Measurements from ENCODE around the gene PPP1R14B. TPM values are rescaled to one million over a fixed set of nuclear protein-coding genes. Genes with fewer than 3 reads are reported as not detected.
"Not testable (repeated sequence)": the region's sequence is repeated elsewhere in the genome, so short reads cannot be mapped to it uniquely, and the experiment has no call there.

The PPP1R14B gene
- total RNA-seq, 4 donors from 2014 or later = 127 to 220 (median 158) TPM

- H3K27ac ChIP-seq = no peak overlapping the region
- DNase-seq (ENCODE audit: low spot score in 2 of 2) = no peak
- no peak overlapping the region for H3K4me3 ChIP-seq
- TF ChIP-seq CTCF (IDR thresholded peaks at IDR 0.05) = no peak
- TF ChIP-seq EP300 (IDR thresholded peaks at IDR 0.05) = no peak
- no peak for TF ChIP-seq POLR2AphosphoS5 (IDR thresholded peaks at IDR 0.05)
- no peak for TF ChIP-seq POLR2A (IDR thresholded peaks at IDR 0.05)
- WGBS = 86% methylated on average over 7 of the region's 8 CpGs
- no peaks in the 10 kb centered on the region for H3K9me3 ChIP-seq
- no peaks in the 10 kb centered on the region for H3K27me3 ChIP-seq
- H3K36me3 ChIP-seq = peaks cover 6% of the 10 kb centered on the region
- H3K4me1 ChIP-seq = peaks cover 57% of the 10 kb centered on the region
These were observed 3.0 kb upstream of the PPP1R14B start for GRCh38 chr11:64249563-64250414.

GRCh38 chr11:64249038-64249437, 2.3 kb upstream of the PPP1R14B start:
- no peak for DNase-seq (ENCODE audit: low spot score in 2 of 2)
- H3K36me3 ChIP-seq = peaks cover 3% of the 10 kb centered on the region
- no peak overlapping the region for H3K27ac ChIP-seq
- no peak for TF ChIP-seq POLR2A (IDR thresholded peaks at IDR 0.05)
- TF ChIP-seq EP300 (IDR thresholded peaks at IDR 0.05) = no peak
- TF ChIP-seq CTCF (IDR thresholded peaks at IDR 0.05) = no peak
- no peak for TF ChIP-seq POLR2AphosphoS5 (IDR thresholded peaks at IDR 0.05)
- H3K4me3 ChIP-seq = no peak overlapping the region
- H3K27me3 ChIP-seq = no peaks in the 10 kb centered on the region
- peaks cover 63% of the 10 kb centered on the region for H3K4me1 ChIP-seq
- WGBS = 89% methylated on average over 4 of the region's 4 CpGs
- no peaks in the 10 kb centered on the region for H3K9me3 ChIP-seq

- H3K4me1 ChIP-seq = peaks cover 61% of the 10 kb centered on the region
- H3K36me3 ChIP-seq = peaks cover 7% of the 10 kb centered on the region
- DNase-seq (ENCODE audit: low spot score in 2 of 2) = no peak
- H3K4me3 ChIP-seq = no peak overlapping the region
- 63% methylated on average over 7 of the region's 7 CpGs for WGBS
- no peaks in the 10 kb centered on the region for H3K27me3 ChIP-seq
- no peak overlapping the region for H3K27ac ChIP-seq
- no peaks in the 10 kb centered on the region for H3K9me3 ChIP-seq
- TF ChIP-seq CTCF (IDR thresholded peaks at IDR 0.05) = no peak
- no peak for TF ChIP-seq EP300 (IDR thresholded peaks at IDR 0.05)
- no peak for TF ChIP-seq POLR2A (IDR thresholded peaks at IDR 0.05)
- no peak for TF ChIP-seq POLR2AphosphoS5 (IDR thresholded peaks at IDR 0.05)
These were observed 1.8 kb upstream of the PPP1R14B start for GRCh38 chr11:64248578-64248977.

- peaks cover 12% of the 10 kb centered on the region for H3K36me3 ChIP-seq
- H3K4me1 ChIP-seq = peaks cover 61% of the 10 kb centered on the region
- 31% methylated on average over 31 of the region's 31 CpGs for WGBS
These were observed 1.2 kb upstream of the PPP1R14B start for GRCh38 chr11:64247729-64248531.

GRCh38 chr11:64246621-64246870, 197 bp downstream of the PPP1R14B start:
- peak overlapping the region; percentile 91 for H3K27ac ChIP-seq
- not testable (repeated sequence) for H3K27me3 ChIP-seq; H3K9me3 ChIP-seq; DNase-seq (ENCODE audit: low spot score in 2 of 2)
- no CpG with 5 or more reads among the region's 43 CpGs for WGBS
- peak overlapping the region; percentile 75 for H3K4me3 ChIP-seq
- H3K4me1 ChIP-seq = peaks cover 61% of the 10 kb centered on the region
- H3K36me3 ChIP-seq = peaks cover 12% of the 10 kb centered on the region

More at GRCh38 chr11:64247729-64248531, 1.2 kb upstream of the PPP1R14B start:
- Histone ChIP-seq H3K27me3 (no peaks in the 10 kb centered on the region), H3K4me3 (peak overlapping the region; percentile 75), H3K27ac (peak overlapping the region; percentile 91), H3K9me3 (no peaks in the 10 kb centered on the region)
- no peak for DNase-seq (ENCODE audit: low spot score in 2 of 2)
- TF ChIP-seq EP300 (IDR thresholded peaks at IDR 0.05) (no peak), POLR2A (IDR thresholded peaks at IDR 0.05) (no peak), CTCF (IDR thresholded peaks at IDR 0.05) (no peak), POLR2AphosphoS5 (IDR thresholded peaks at IDR 0.05) (no peak)
